ENCODE measurements around the gene APCS. TPM values are rescaled to one million over a fixed set of nuclear protein-coding genes. Genes with fewer than 3 reads are reported as not detected.

APCS gene
- total RNA-seq, 1 donor from 2014 or later = 0.52 TPM

DNA sequence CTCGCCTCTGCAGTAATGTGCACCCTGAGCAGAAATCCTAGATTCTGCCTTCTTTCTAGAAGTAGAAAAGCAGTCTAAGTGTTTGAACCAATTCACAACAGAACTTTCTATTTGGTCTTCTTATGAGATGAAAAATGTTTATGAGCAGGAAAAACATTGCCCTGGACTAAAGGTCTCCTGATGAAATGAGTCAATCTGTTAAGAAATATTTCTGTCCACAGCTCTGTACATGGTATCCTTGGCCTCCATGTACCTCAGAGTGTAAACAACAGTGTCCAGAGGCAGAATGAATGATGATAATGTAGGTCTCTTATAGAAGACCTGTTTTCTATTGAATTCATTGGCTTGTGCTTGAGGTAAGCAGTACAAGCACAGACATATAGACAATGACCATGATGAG lies 6.2 kb upstream of the APCS start:
- Histone ChIP-seq H3K9me3 (ENCODE audit: control insufficient read depth in 3 of 3, low read length in 3 of 3) (no peaks in the 10 kb centered on the region), H3K27me3 (ENCODE audit: control insufficient read depth in 3 of 3, insufficient read depth in 3 of 3, low read length in 3 of 3) (no peaks in the 10 kb centered on the region), H3K4me3 (ENCODE audit: low read length in 3 of 3) (no peak overlapping the region), H3K36me3 (ENCODE audit: control insufficient read depth in 3 of 3, insufficient read depth in 3 of 3, low read length in 3 of 3) (no peaks in the 10 kb centered on the region), H3K4me1 (ENCODE audit: control insufficient read depth in 3 of 3, insufficient read depth in 3 of 3, low read length in 3 of 3) (no peaks in the 10 kb centered on the region), H3K9ac (ENCODE audit: low read depth in 1 of 3, low read length in 3 of 3) (no peak overlapping the region), H3K27ac (ENCODE audit: low read depth, low read length) (no peak overlapping the region)

DNA sequence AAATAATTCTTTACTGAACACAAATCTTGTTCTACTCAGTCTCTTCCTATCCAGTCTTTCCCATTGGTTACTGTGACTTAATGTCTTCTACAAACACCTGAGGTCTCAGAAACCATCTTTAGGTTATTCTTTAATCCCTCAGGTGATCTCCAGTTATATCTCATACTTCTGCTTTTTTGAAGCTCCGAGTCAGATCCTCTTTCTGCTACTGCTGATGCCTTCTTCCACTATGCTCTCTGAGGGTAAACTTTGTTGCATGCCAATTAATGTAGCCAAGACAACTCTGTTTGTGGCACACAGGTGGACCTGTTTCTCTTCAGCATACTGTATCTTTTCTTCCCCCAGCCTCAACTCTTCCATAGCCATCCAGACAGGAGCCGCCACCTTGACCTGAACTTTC lies 3.1 kb upstream of the APCS start:
- H3K27me3 ChIP-seq (ENCODE audit: control insufficient read depth in 3 of 3, insufficient read depth in 3 of 3, low read length in 3 of 3) = no peaks in the 10 kb centered on the region
- no peak overlapping the region for H3K4me3 ChIP-seq (ENCODE audit: low read length in 3 of 3)
- H3K9ac ChIP-seq (ENCODE audit: low read depth in 1 of 3, low read length in 3 of 3) = no peak overlapping the region
- no peaks in the 10 kb centered on the region for H3K36me3 ChIP-seq (ENCODE audit: control insufficient read depth in 3 of 3, insufficient read depth in 3 of 3, low read length in 3 of 3)
- H3K4me1 ChIP-seq (ENCODE audit: control insufficient read depth in 3 of 3, insufficient read depth in 3 of 3, low read length in 3 of 3) = no peaks in the 10 kb centered on the region
- H3K9me3 ChIP-seq (ENCODE audit: control insufficient read depth in 3 of 3, low read length in 3 of 3) = no peaks in the 10 kb centered on the region
- no peak overlapping the region for H3K27ac ChIP-seq (ENCODE audit: low read depth, low read length)

DNA sequence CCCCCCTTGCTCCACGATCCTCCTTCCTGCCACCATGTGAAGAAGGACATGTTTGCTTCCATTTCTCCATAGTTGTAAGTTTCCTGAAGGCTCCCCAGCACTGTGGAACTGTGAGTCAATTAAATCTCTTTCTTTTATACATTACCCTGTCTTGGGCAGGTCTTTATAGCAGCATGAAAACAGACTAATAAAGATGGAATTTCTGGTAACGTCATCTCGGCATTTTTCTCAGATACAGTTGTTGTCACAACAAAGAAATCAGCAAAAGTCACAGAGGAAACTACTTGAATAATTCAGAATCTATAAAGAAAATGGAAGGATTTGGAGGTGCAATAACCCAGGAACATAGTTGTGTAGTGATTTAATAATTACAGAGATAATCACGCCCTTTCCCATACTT lies 4.4 kb downstream of the APCS start:
- H3K4me1 ChIP-seq (ENCODE audit: control insufficient read depth in 3 of 3, insufficient read depth in 3 of 3, low read length in 3 of 3) = no peaks in the 10 kb centered on the region
- no peak overlapping the region for H3K9ac ChIP-seq (ENCODE audit: low read depth in 1 of 3, low read length in 3 of 3)
- H3K27me3 ChIP-seq (ENCODE audit: control insufficient read depth in 3 of 3, insufficient read depth in 3 of 3, low read length in 3 of 3) = no peaks in the 10 kb centered on the region
- H3K4me3 ChIP-seq (ENCODE audit: low read length in 3 of 3) = no peak overlapping the region
- H3K36me3 ChIP-seq (ENCODE audit: control insufficient read depth in 3 of 3, insufficient read depth in 3 of 3, low read length in 3 of 3) = no peaks in the 10 kb centered on the region
- no peaks in the 10 kb centered on the region for H3K9me3 ChIP-seq (ENCODE audit: control insufficient read depth in 3 of 3, low read length in 3 of 3)
- H3K27ac ChIP-seq (ENCODE audit: low read depth, low read length) = no peak overlapping the region

GRCh38 chr1:159594625-159595405 lies 7.2 kb downstream of the APCS start:
- no peak overlapping the region for H3K9ac ChIP-seq (ENCODE audit: low read depth in 1 of 3, low read length in 3 of 3)
- no peaks in the 10 kb centered on the region for H3K4me1 ChIP-seq (ENCODE audit: control insufficient read depth in 3 of 3, insufficient read depth in 3 of 3, low read length in 3 of 3)
- no peaks in the 10 kb centered on the region for H3K27me3 ChIP-seq (ENCODE audit: control insufficient read depth in 3 of 3, insufficient read depth in 3 of 3, low read length in 3 of 3)
- no peak overlapping the region for H3K4me3 ChIP-seq (ENCODE audit: low read length in 3 of 3)
- no peaks in the 10 kb centered on the region for H3K36me3 ChIP-seq (ENCODE audit: control insufficient read depth in 3 of 3, insufficient read depth in 3 of 3, low read length in 3 of 3)
- no peaks in the 10 kb centered on the region for H3K9me3 ChIP-seq (ENCODE audit: control insufficient read depth in 3 of 3, low read length in 3 of 3)
- no peak overlapping the region for H3K27ac ChIP-seq (ENCODE audit: low read depth, low read length)

DNA sequence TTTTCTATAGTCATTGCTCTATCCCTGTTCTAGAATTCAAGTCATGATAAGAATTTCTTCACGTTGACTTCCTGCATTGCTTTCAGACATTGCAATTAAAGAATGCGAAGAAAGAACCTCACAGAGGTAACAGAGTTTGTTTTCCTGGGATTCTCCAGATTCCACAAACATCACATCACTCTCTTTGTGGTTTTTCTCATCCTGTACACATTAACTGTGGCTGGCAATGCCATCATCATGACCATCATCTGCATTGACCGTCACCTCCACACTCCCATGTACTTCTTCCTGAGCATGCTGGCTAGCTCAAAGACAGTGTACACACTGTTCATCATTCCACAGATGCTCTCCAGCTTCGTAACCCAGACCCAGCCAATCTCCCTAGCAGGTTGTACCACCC lies 10.6 kb downstream of the APCS start:
- Histone ChIP-seq H3K9me3 (ENCODE audit: control insufficient read depth in 3 of 3, low read length in 3 of 3) (no peaks in the 10 kb centered on the region), H3K4me3 (ENCODE audit: low read length in 3 of 3) (no peak overlapping the region), H3K9ac (ENCODE audit: low read depth in 1 of 3, low read length in 3 of 3) (no peak overlapping the region), H3K36me3 (ENCODE audit: control insufficient read depth in 3 of 3, insufficient read depth in 3 of 3, low read length in 3 of 3) (no peaks in the 10 kb centered on the region), H3K27me3 (ENCODE audit: control insufficient read depth in 3 of 3, insufficient read depth in 3 of 3, low read length in 3 of 3) (no peaks in the 10 kb centered on the region), H3K4me1 (ENCODE audit: control insufficient read depth in 3 of 3, insufficient read depth in 3 of 3, low read length in 3 of 3) (no peaks in the 10 kb centered on the region), H3K27ac (ENCODE audit: low read depth, low read length) (no peak overlapping the region)

DNA sequence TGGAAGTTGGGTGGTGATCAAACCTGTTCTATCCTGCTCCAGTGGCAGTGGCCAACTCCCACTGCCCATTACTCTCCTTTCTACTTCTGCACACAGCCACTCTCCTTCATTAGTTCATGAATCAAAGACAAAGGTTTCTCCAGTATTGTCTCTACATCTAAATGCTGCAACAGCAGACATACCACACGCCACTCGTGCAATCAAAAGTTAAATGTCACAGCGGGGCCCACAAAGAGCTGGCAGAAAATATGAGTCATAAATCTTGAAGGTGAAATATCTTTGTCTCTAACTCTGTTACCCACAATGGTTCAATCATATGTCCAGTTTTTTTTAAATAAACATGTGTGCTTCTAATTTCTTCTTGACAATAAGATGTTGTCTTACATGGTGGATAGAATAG lies 13.3 kb downstream of the APCS start:
- no peaks in the 10 kb centered on the region for H3K27me3 ChIP-seq (ENCODE audit: control insufficient read depth in 3 of 3, insufficient read depth in 3 of 3, low read length in 3 of 3)
- no peak overlapping the region for H3K27ac ChIP-seq (ENCODE audit: low read depth, low read length)
- H3K36me3 ChIP-seq (ENCODE audit: control insufficient read depth in 3 of 3, insufficient read depth in 3 of 3, low read length in 3 of 3) = no peaks in the 10 kb centered on the region
- H3K9me3 ChIP-seq (ENCODE audit: control insufficient read depth in 3 of 3, low read length in 3 of 3) = no peaks in the 10 kb centered on the region
- no peak overlapping the region for H3K4me3 ChIP-seq (ENCODE audit: low read length in 3 of 3)
- no peak overlapping the region for H3K9ac ChIP-seq (ENCODE audit: low read depth in 1 of 3, low read length in 3 of 3)
- H3K4me1 ChIP-seq (ENCODE audit: control insufficient read depth in 3 of 3, insufficient read depth in 3 of 3, low read length in 3 of 3) = no peaks in the 10 kb centered on the region

DNA sequence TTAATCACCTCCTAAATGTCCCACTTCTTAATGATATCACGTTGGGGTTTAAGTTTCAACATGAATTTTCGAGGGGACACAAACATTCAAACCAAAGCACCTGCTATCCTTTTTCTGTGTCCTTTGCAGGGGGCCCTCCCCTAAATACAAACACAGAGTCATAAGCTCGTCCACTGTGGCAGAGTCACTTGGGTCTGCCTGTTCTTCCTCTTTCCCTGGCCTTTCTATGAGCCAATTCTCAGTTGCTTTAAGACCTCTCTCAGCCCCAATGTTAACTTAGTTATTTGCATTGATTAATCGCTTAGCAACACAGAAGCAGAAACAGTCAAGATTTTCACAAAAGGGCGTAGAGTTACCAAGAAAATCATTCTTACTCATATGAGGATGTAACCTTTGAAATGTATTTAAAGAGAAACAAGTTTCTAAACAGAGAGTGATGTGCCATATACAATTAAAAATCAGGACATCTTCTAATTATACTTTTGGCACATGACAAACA lies 14.9 kb downstream of the APCS start:
- Histone ChIP-seq H3K36me3 (ENCODE audit: control insufficient read depth in 3 of 3, insufficient read depth in 3 of 3, low read length in 3 of 3) (no peaks in the 10 kb centered on the region), H3K4me3 (ENCODE audit: low read length in 3 of 3) (no peak overlapping the region), H3K9me3 (ENCODE audit: control insufficient read depth in 3 of 3, low read length in 3 of 3) (no peaks in the 10 kb centered on the region), H3K9ac (ENCODE audit: low read depth in 1 of 3, low read length in 3 of 3) (no peak overlapping the region), H3K27ac (ENCODE audit: low read depth, low read length) (no peak overlapping the region), H3K4me1 (ENCODE audit: control insufficient read depth in 3 of 3, insufficient read depth in 3 of 3, low read length in 3 of 3) (no peaks in the 10 kb centered on the region), H3K27me3 (ENCODE audit: control insufficient read depth in 3 of 3, insufficient read depth in 3 of 3, low read length in 3 of 3) (no peaks in the 10 kb centered on the region)

GRCh38 chr1:159612211-159612885 lies 24.7 kb downstream of the APCS start:
- H3K27ac ChIP-seq (ENCODE audit: low read depth, low read length) = no peak overlapping the region
- H3K9ac ChIP-seq (ENCODE audit: low read depth in 1 of 3, low read length in 3 of 3) = no peak overlapping the region
- no peaks in the 10 kb centered on the region for H3K9me3 ChIP-seq (ENCODE audit: control insufficient read depth in 3 of 3, low read length in 3 of 3)

GRCh38 chr1:159632922-159633321 lies 45.3 kb downstream of the APCS start:
- Histone ChIP-seq H3K9me3 (ENCODE audit: control insufficient read depth in 3 of 3, low read length in 3 of 3) (no peaks in the 10 kb centered on the region), H3K4me3 (ENCODE audit: low read length in 3 of 3) (no peak overlapping the region), H3K4me1 (ENCODE audit: control insufficient read depth in 3 of 3, insufficient read depth in 3 of 3, low read length in 3 of 3) (no peaks in the 10 kb centered on the region), H3K9ac (ENCODE audit: low read depth in 1 of 3, low read length in 3 of 3) (no peak overlapping the region), H3K27me3 (ENCODE audit: control insufficient read depth in 3 of 3, insufficient read depth in 3 of 3, low read length in 3 of 3) (no peaks in the 10 kb centered on the region), H3K27ac (ENCODE audit: low read depth, low read length) (no peak overlapping the region), H3K36me3 (ENCODE audit: control insufficient read depth in 3 of 3, insufficient read depth in 3 of 3, low read length in 3 of 3) (no peaks in the 10 kb centered on the region)

More at GRCh38 chr1:159612211-159612885, 24.7 kb downstream of the APCS start:
- Histone ChIP-seq H3K4me3 (ENCODE audit: low read length in 3 of 3) (no peak overlapping the region), H3K36me3 (ENCODE audit: control insufficient read depth in 3 of 3, insufficient read depth in 3 of 3, low read length in 3 of 3) (no peaks in the 10 kb centered on the region), H3K27me3 (ENCODE audit: control insufficient read depth in 3 of 3, insufficient read depth in 3 of 3, low read length in 3 of 3) (no peaks in the 10 kb centered on the region), H3K4me1 (ENCODE audit: control insufficient read depth in 3 of 3, insufficient read depth in 3 of 3, low read length in 3 of 3) (no peaks in the 10 kb centered on the region)
